ENCODE measurements around the gene TSPAN15.

The TSPAN15 gene

DNA sequence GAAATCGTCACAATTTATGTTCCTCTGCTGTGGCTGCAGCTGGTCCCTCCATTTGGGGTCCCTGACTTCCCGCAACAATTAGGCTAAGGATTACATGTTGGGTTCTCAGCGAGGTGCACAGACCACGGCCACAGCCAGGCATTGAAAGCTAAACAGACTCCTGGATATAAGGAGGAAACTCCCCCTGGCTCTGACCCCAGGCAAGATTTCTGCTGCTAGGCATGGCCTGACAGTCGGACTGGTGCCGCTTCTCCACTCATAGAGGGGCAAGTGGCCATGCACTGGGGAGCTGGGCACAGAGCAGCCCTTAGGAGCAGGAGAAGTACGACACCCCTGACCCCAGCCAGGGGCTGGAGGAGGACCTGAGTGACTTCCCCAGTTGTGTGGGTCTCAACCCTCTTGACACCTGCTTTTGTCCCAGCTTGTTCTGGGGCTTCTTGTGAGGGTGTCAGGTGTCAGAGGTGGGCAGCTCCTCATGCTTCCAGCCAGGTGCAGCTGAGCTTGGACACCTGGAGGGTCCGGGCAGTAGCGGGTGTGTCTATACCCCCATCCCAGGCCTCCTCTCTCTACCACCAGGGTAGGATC is 38.3 kb downstream of the TSPAN15 start:
- DNase-seq, result no peak

DNA sequence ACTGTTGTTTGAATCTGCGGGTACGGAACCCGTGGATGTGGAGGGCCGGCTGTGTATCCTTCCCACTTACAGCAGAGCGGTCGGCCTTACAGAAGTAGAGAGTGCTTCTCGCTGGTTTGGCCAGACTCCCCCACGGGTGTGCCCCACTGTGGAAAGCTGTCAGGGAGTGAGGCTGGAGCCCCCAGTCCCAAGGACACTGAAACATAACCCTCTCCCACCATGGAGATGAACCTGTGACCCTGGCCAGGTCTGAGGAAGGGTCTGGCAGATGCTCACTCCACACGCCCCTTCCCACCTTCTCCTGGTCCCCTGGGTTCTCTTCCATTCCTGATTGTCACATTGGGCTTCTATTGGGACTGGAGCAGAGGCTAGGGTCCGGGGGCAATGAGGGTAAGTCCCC is 39.6 kb downstream of the TSPAN15 start:
- DNase-seq, result no peak

DNA sequence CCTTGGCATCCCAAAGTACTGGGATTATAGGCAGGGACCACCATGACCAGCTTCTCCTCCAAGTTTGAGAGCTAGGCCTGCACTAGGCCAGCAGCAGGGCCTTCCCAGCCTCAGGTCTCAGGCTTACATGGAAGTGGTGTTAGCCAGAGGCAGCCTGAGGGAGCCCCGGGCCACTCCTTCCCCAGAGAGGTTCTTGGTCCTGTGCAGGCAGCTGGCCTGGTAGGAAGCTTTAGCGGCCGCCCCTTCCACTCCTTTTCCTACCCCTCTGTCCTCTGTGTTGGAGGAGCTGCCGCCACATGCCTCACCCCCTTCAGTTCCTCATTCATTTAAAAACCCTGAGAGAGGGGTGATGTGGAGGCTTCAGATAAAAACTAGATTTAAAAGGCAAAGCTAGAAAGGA is 40.3 kb downstream of the TSPAN15 start:
- DNase-seq, result no peak

DNA sequence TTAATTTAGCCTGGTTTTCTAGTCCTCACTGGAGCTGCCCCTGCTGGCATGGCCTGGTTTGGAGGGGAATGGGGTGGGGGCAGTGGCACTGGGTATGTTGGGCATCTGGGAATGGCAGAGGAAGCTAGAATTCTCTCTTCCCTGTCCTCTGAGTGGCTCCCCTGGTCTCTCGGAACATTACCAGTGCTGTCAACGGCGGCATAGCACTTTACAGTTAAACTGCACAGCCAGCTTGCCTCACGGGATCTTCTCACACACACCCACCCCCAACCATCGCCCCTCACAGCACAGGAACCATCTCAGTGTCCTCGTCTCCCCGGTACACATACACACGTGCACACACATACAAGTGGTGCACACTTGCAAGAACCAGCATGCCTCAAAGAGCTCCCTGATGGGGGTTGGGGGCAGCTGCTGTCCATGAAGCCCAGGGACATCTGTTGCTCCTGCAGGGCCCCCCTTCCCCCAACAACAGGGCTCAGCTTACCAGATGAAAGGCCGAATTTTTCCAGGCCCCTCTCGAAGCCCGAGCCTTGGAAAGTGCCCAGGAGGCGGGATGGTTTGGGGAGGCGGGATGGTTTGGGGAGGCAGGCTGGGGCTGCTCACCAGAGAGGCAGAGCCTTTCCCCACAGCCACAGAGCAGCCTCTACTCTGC is 41.0 kb downstream of the TSPAN15 start:
- DNase-seq, result no peak

GRCh38 chr10:69492746-69493462 is 41.6 kb downstream of the TSPAN15 start:
- DNase-seq, result no peak

- no peak for DNase-seq
Measured at GRCh38 chr10:69494626-69495558, 43.6 kb downstream of the TSPAN15 start.

DNA sequence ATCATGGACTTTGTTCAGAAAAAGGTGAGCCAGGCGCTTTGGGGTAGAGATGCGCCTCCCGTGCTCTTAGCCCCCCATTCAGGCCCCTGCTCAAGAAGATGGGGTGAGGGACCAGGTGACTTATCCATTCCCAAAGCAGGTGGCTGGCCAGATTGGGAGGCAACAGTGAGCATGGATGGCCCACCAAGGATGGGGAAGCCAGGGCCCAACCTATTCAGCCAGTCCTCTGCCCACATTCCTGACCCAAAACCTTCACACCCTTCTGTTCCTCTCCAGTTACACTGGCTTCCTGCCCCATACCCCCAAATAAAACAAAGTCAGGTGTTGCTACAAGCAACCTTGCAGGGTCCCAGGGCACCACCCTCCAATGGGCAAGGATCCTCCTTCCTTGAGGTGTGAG is 44.4 kb downstream of the TSPAN15 start:
- DNase-seq, result no peak

DNA sequence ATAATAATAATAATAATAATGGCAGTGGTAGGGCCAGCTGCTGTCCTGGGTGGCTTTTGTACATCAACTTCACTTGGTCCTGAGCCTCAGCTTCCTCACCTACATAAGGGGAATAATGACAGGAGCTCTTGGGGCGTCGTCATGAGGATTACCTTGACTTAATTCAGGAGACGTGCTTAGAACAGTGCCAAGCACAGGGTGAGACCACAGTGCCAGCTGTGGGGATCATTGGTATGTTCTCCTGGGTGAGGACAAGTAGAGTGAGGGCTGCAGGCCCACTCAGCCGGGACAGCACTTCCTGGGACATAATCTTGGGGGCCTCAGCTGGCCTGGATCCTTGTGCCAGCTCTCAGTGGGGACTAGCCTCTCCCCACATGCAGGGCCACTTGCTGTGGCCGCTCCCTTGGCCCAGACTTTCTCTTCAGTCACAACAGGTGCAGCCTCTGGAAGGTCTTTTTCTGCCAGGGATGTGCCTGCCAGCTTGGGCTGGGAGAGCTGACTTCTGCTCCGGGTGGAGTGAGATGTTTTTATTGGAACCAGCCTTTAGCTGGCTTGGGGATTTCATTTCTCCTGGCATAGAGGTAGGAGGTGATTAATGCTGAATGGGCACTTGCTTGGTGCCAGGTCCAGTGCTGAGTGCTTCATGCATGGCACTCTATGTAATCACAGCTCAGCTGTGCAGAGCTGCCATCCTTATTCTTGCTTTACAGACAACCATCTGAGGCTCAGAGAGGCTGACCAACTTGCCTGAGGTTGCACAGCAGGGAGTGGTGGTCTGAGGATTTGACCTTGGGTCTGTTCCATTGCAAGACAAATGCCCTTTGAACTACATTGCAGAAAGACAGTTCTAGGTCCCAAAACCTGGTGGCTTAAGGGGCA is 45.3 kb downstream of the TSPAN15 start:
- DNase-seq, result no peak

DNA sequence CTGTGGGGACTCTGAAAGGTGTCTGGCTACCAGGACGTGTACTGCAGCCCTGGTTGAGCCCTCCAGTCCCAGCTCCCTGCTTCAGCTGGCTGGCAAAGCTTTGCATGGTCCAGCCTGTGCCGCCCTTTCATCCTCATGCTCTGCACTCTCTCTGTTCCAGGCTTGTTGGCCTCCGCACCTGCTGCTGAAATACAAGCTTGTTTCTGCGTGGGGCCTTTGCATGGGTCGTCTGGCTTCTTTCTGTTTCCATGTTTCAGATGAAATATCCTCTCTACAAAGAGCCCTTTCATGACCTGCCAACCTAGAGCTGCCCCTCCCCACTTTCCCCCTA is 45.9 kb downstream of the TSPAN15 start:
- DNase-seq, result no peak

DNA sequence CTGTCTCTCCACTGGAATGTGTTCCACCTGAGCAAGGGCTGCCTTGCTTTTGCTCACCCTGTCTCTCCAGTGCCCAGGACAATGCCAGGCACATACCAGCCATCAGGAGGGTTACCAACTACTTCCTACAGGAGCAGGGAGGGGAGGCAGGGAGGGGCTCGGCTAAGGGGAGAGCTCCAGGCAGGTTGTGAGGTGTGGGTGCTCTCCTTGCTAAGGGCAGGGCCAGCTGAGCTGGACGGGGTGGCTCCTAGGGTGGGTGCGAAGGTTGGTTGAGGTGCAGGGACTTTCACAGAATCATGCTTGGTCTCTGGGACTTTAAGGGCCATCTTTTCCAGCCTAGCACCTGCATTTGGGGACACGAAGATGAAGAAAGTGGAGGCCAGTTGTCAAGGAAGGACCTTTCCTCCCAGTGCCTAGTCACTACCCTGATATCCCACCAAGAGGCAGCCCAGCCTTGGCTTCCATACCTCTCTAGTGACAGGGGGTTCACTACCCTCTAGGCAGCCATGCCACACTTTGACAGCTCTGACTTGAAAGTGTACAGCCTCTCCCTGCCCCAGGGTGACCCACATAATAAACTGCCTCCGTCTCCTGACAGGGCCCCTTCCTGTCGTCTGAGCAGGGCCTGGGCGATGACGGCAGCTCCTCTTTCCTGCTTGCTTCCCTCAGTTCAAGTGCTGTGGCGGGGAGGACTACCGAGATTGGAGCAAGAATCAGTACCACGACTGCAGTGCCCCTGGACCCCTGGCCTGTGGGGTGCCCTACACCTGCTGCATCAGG is 46.5 kb downstream of the TSPAN15 start:
- DNase-seq, result no peak

GRCh38 chr10:69498711-69499471 is 47.6 kb downstream of the TSPAN15 start:
- no peak for DNase-seq

DNA sequence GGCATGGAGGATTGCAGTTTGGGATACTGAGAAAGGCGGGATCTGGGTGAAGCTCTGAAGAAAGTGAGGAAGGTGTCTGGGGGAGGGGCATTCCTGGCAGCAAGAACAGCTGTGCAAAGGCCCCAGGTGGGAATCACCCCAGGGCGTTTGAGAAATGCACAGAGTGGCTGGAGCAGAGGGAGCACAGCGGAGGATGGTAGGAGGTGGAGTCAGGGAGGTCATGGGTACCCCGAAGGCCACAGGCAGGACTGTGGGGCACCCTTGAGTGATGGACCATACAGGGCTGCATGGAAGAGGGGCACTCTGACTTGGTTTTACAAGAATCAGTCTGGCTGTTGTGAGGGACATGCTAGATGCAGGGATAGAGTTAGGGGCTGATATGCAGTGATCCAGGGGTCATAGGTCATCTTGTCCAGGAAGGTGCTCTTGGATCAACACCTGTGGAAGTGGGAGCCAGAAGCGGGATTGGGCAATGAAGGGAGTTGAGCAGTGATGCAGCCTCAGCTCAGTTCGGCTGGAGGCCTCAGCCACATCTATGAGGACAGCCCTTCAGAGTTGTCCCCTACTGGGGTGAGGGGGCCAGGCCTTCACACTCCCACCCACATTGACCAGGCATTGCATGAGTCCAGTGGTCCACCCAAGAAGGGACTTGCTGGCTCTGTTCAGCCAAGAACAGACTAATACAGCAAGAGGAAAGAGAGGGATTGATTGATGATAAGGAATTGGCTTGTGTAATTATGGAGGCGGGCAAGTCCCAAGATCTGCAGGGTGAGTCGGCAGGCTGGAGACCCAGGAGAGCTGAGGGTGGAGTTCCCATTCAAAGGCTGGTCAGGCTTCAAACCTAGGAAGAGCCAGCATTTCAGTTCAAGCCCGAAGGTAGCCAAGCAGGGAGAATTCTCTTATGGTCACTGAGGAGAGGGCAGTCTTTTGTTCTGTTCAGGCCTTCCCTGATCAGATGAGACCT is 48.7 kb downstream of the TSPAN15 start:
- DNase-seq, result no peak

DNA sequence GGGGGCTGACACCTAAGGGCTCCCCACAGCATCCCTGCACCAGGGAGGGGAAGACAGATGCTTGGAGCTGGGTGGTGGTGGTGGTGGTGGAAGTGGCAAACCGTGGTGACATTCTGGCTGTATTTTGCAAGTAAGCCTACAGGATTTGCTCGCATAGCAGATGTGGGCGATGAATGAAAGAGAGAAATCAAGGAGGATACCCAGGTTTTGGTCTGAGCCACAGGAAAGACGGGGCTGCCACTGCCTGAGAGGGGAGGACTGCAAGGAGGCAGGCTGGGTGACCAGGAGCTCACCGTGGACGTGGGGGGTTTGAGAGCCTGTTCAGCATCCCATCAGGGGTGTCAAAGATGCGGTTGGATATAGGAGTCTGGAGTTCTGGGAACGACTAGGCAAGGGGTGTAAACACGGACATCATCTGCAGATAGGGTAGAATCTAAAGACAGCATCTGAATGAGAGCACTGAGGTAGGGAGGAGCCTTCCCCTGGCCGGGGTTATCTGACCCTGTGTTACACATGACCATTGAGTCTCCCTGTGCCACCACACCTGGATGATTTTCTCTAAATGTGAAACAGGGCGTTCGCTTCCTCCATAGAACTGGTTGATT is 49.7 kb downstream of the TSPAN15 start:
- no peak for DNase-seq

DNA sequence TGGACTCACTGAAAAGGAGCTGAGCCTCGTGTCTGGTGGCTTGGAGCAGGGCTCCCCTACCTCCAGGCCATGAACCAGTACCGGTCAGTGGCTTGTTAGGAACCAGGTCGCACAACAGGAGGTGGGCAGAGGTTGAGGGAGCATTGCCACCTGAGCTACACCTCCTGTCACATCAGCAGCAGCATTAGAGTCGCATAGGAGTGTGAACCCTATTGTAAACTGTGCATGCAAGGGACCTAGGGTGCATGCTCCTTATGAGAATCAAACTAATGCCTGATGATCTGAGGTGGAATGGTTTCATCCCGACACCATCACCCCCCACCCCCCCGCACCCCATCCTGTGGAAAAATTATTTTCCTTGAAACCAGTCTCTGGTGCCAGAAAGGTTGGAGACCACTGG is 50.4 kb downstream of the TSPAN15 start:
- no peak for DNase-seq

DNA sequence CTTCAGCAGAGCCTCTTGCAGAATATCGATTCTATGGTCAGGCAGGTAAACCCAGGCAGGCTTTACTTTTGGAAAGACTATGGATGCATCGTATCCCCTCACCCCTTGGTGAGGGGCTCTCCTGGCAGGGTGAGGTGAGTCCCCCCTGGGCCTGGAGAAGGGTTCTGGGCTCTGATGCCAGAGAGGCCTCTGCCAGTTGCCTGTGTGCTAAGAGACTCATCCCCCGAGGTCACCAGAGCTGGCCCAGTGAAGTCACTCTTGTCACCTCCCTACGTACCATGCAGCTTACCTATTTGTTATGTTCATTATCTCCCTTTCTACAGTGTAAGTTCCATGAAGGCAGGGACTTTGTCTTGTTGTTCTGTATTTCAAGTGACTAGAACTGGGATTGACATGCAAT is 51.3 kb downstream of the TSPAN15 start:
- no peak for DNase-seq

- DNase-seq, result no peak
Measured at GRCh38 chr10:69503001-69503895, 52.0 kb downstream of the TSPAN15 start.

DNA sequence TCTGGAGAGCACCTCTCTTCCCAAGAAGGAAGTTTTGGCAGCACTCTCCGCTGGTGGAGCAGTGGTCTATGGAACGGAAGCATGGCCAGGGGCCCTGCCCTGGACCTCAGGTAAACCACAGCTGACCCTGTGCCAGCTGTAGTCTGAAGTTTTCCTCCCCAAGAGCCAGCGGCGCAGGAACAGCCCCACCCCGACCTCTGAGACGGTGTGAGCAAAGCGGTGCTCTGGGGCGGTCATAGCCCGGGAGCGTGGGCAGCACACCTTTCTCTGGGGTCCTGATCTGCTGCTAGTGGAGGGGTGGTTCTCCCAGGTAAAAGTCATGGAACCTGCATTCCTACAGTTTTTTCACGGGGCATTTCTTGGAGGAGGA is 52.6 kb downstream of the TSPAN15 start:
- no peak for DNase-seq

All from suppressor macrophage treated with lipopolysaccharide for 1 hour (primary cell).